Smooth muscle cell (in vitro differentiated cells): ENCODE measurements around the gene FAM83E. TPM values are rescaled to one million over a fixed set of nuclear protein-coding genes. Genes with fewer than 3 reads are reported as not detected.

ENCODE experiments used
- DNase-seq: peaks from one replicate; lab custom pipeline; 2025; ENCODE audit not compliant: unreplicated experiment; lab: John Stamatoyannopoulos, UW
- H2AFZ ChIP-seq: fragments of 200-600 bp; sonication (generic); 2 replicates; pipeline ENCODE4 v1.6.0; 2016; ENCODE audit warnings: antibody characterized with exemption, low read depth, mild to moderate bottlenecking
- H3F3A ChIP-seq: fragments of 200-600 bp; sonication (generic); 2 replicates; pipeline ENCODE4 v1.6.0; 2017; ENCODE audit warnings: antibody characterized with exemption, low read depth
- H3K27ac ChIP-seq: fragments of 200-600 bp; sonication (generic); 2 replicates; pipeline ENCODE4 v1.5.1; 2016; ENCODE audit warnings: low read depth, mild to moderate bottlenecking
- H3K27me3 ChIP-seq: fragments of 200-600 bp; sonication (generic); 2 replicates; pipeline ENCODE4 v1.6.1; 2016; ENCODE audit warnings: low read depth, mild to moderate bottlenecking
- H3K36me3 ChIP-seq: fragments of 200-600 bp; sonication (generic); 2 replicates; pipeline ENCODE4 v1.5.1; 2016; ENCODE audit warnings: low read depth
- H3K4me1 ChIP-seq: fragments of 200-600 bp; sonication (generic); 2 replicates; pipeline ENCODE4 v1.5.1; 2016; ENCODE audit warnings: low read depth
- H3K4me2 ChIP-seq: fragments of 200-600 bp; sonication (generic); 2 replicates; pipeline ENCODE4 v1.6.0; 2016; ENCODE audit warnings: mild to moderate bottlenecking
- H3K4me3 ChIP-seq: fragments of 200-600 bp; sonication (generic); 2 replicates; pipeline ENCODE4 v1.5.1; 2016; ENCODE audit warnings: mild to moderate bottlenecking
- H3K79me2 ChIP-seq: fragments of 200-600 bp; sonication (generic); 2 replicates; pipeline ENCODE4 v1.6.0; 2016; ENCODE audit warnings: low read depth, mild to moderate bottlenecking
- H3K9ac ChIP-seq: fragments of 200-600 bp; sonication (generic); 2 replicates; pipeline ENCODE4 v1.6.0; 2016; ENCODE audit warnings: low read depth
- H3K9me3 ChIP-seq: fragments of 200-600 bp; sonication (generic); replicated peaks from 2 replicates; pipeline ENCODE4 v1.5.1; 2016; ENCODE audit warnings: low read depth
- H4K20me1 ChIP-seq: fragments of 200-600 bp; sonication (generic); 2 replicates; pipeline ENCODE4 v1.6.0; 2016; ENCODE audit warnings: low read depth
- CTCF ChIP-seq: fragments of 200-600 bp; sonication (generic); IDR thresholded peaks from 2 replicates; pipeline ENCODE4 v1.5.1; 2017; ENCODE audit warnings: borderline replicate concordance, mild to moderate bottlenecking, antibody characterized with exemption; ENCODE audit not compliant: insufficient read depth, poor library complexity, severe bottlenecking
- WGBS: methylation state at CpG from one replicate; pipeline ENCODE4 v1.1.7; 2016; ENCODE audit warnings: low lambda C conversion rate; 5-methylcytosine and 5-hydroxymethylcytosine counted together
- polyA plus RNA-seq: library from polyadenylated mRNA; unstranded; fragments of >200 nt; fragmentation: Nextera tagmentation; extraction: Ambion mirVana; gene quantifications from 2 replicates; pipeline ENCODE4 v1.2.1, GENCODE V29; 2016
- total RNA-seq: library from RNA; depleted of rRNA; stranded (reverse); fragments of >200 nt; gene quantifications from 2 replicates; pipeline ENCODE4 v1.2.3, GENCODE V29; 2014

FAM83E gene
- total and polyA plus RNA-seq, 2 experiments from 2014 or later = 0.49 TPM

- H3K9ac ChIP-seq = peak overlapping the region; percentile 55
- H3K4me2 ChIP-seq = peak overlapping the region; percentile 69
- peak overlapping the region; percentile 84 for H2AFZ ChIP-seq
- no peaks in the 10 kb centered on the region for H3K36me3 ChIP-seq
- H3K27ac ChIP-seq = peak overlapping the region; percentile 91
- 3% methylated on average over 18 of the region's 19 CpGs for whole genome bisulfite sequencing
- H3K4me3 ChIP-seq = no peak overlapping the region
- TF ChIP-seq CTCF = no peak
- H4K20me1 ChIP-seq = no peaks in the 10 kb centered on the region
- H3K9me3 ChIP-seq = no peaks in the 10 kb centered on the region
- DNase-seq = peak; percentile 54
- peaks cover 29% of the 10 kb centered on the region for H3F3A ChIP-seq
- H3K27me3 ChIP-seq = no peaks in the 10 kb centered on the region
- H3K4me1 ChIP-seq = peaks cover 7% of the 10 kb centered on the region
- no peaks in the 10 kb centered on the region for H3K79me2 ChIP-seq
Observed at GRCh38 chr19:48568345-48568886, 46.5 kb downstream of the FAM83E start.

- DNase-seq = no peak
- WGBS = 25% methylated on average over 7 of the region's 7 CpGs
- H3K9me3 ChIP-seq = no peaks in the 10 kb centered on the region
- no peaks in the 10 kb centered on the region for H3K36me3 ChIP-seq
- H3K4me1 ChIP-seq = no peaks in the 10 kb centered on the region
- peak overlapping the region; percentile 44 for H3K27ac ChIP-seq
- no peaks in the 10 kb centered on the region for H3K27me3 ChIP-seq
- no peak overlapping the region for H3K4me3 ChIP-seq
- no peaks in the 10 kb centered on the region for H3K79me2 ChIP-seq
- no peak overlapping the region for H3K4me2 ChIP-seq
- no peak overlapping the region for H3K9ac ChIP-seq
- no peaks in the 10 kb centered on the region for H4K20me1 ChIP-seq
- TF ChIP-seq CTCF = no peak
- no peak overlapping the region for H2AFZ ChIP-seq
- peaks cover 29% of the 10 kb centered on the region for H3F3A ChIP-seq
Observed at GRCh38 chr19:48565090-48565489, 49.8 kb downstream of the FAM83E start.

Other genes starting within 250 kb of the FAM83E start
- 203 and 239 TPM in 2 replicates for gene KDELR1, start 223.5 kb downstream of the FAM83E start, total RNA-seq
- gene KDELR1, start 223.5 kb downstream of the FAM83E start, polyA plus RNA-seq = 296 and 315 TPM in 2 replicates
- 3.5 and 4.0 TPM in 2 replicates for gene GRIN2D, start 221.4 kb downstream of the FAM83E start, total RNA-seq
- gene GRIN2D, start 221.4 kb downstream of the FAM83E start, polyA plus RNA-seq = 10.7 and 12.7 TPM in 2 replicates
- 11.7 and 22.1 TPM in 2 replicates for gene GRWD1, start 169.1 kb downstream of the FAM83E start, total RNA-seq
- gene GRWD1, start 169.1 kb downstream of the FAM83E start, polyA plus RNA-seq = 23.6 and 25.7 TPM in 2 replicates
- gene KCNJ14, start 159.5 kb downstream of the FAM83E start, total RNA-seq = 1.2 and 1.8 TPM in 2 replicates
- 1.7 and 2.0 TPM in 2 replicates for gene KCNJ14, start 159.5 kb downstream of the FAM83E start, polyA plus RNA-seq
- 44.5 and 49.7 TPM in 2 replicates for gene CYTH2, start 145.7 kb downstream of the FAM83E start, total RNA-seq
- 62.1 and 95.0 TPM in 2 replicates for gene CYTH2, start 145.7 kb downstream of the FAM83E start, polyA plus RNA-seq
- gene LMTK3, start 103.2 kb downstream of the FAM83E start, total RNA-seq = 1.1 and 3.1 TPM in 2 replicates
- 0.66 and 1.8 TPM in 2 replicates for gene LMTK3, start 103.2 kb downstream of the FAM83E start, polyA plus RNA-seq
- 1.7 TPM in 1 of 2 replicates, not detected in the other for gene SULT2B1, start 62.9 kb downstream of the FAM83E start, total RNA-seq
- gene SULT2B1, start 62.9 kb downstream of the FAM83E start, polyA plus RNA-seq = 0.13 and 2.3 TPM in 2 replicates
- not detected in 2 replicates for gene SPACA4, start 8.3 kb downstream of the FAM83E start, total RNA-seq
- 0.43 TPM in 1 of 2 replicates, not detected in the other for gene SPACA4, start 8.3 kb downstream of the FAM83E start, polyA plus RNA-seq
- gene RPL18, start 4.1 kb upstream of the FAM83E start, total RNA-seq = 1,279 and 1,519 TPM in 2 replicates
- gene RPL18, start 4.1 kb upstream of the FAM83E start, polyA plus RNA-seq = 666 and 762 TPM in 2 replicates
- 4.0 and 8.2 TPM in 2 replicates for gene SPHK2, start 4.4 kb upstream of the FAM83E start, total RNA-seq
- 9.3 and 13.8 TPM in 2 replicates for gene SPHK2, start 4.4 kb upstream of the FAM83E start, polyA plus RNA-seq
- 3.5 and 4.5 TPM in 2 replicates for gene DBP, start 22.3 kb upstream of the FAM83E start, total RNA-seq
- 6.9 and 11.3 TPM in 2 replicates for gene DBP, start 22.3 kb upstream of the FAM83E start, polyA plus RNA-seq
- gene CA11, start 31.1 kb upstream of the FAM83E start, total RNA-seq = 0.09 and 1.7 TPM in 2 replicates
- gene CA11, start 31.1 kb upstream of the FAM83E start, polyA plus RNA-seq = 6.9 and 9.5 TPM in 2 replicates
- gene NTN5, start 57.9 kb upstream of the FAM83E start, total RNA-seq = not detected in 2 replicates
- 0.22 TPM in 1 of 2 replicates, not detected in the other for gene NTN5, start 57.9 kb upstream of the FAM83E start, polyA plus RNA-seq
- 0.27 and 1.1 TPM in 2 replicates for gene FUT2, start 80.9 kb upstream of the FAM83E start, total RNA-seq
- 0.18 and 0.54 TPM in 2 replicates for gene FUT2, start 80.9 kb upstream of the FAM83E start, polyA plus RNA-seq
- gene MAMSTR, start 104.6 kb upstream of the FAM83E start, total RNA-seq = 0.22 and 0.58 TPM in 2 replicates
- gene MAMSTR, start 104.6 kb upstream of the FAM83E start, polyA plus RNA-seq = 3.2 and 3.9 TPM in 2 replicates
- 0.27 and 0.81 TPM in 2 replicates for gene RASIP1, start 125.5 kb upstream of the FAM83E start, total RNA-seq
- gene RASIP1, start 125.5 kb upstream of the FAM83E start, polyA plus RNA-seq = 2.7 and 3.5 TPM in 2 replicates
- gene IZUMO1, start 131.8 kb upstream of the FAM83E start, total RNA-seq = 0.45 TPM in 1 of 2 replicates, not detected in the other
- not detected in 2 replicates for gene IZUMO1, start 131.8 kb upstream of the FAM83E start, polyA plus RNA-seq
- gene FUT1, start 137.6 kb upstream of the FAM83E start, total RNA-seq = 0.58 TPM in 2 replicates
- 0.51 and 1.8 TPM in 2 replicates for gene FUT1, start 137.6 kb upstream of the FAM83E start, polyA plus RNA-seq
- gene FGF21, start 140.4 kb upstream of the FAM83E start, total RNA-seq = not detected in 2 replicates
- not detected in 2 replicates for gene FGF21, start 140.4 kb upstream of the FAM83E start, polyA plus RNA-seq
- 11.8 and 24.9 TPM in 2 replicates for gene BCAT2, start 196.0 kb upstream of the FAM83E start, total RNA-seq
- 30.9 and 45.4 TPM in 2 replicates for gene BCAT2, start 196.0 kb upstream of the FAM83E start, polyA plus RNA-seq
- 14.8 and 19.3 TPM in 2 replicates for gene HSD17B14, start 221.4 kb upstream of the FAM83E start, total RNA-seq
- gene HSD17B14, start 221.4 kb upstream of the FAM83E start, polyA plus RNA-seq = 16.4 and 16.9 TPM in 2 replicates